GM19238 (cell line): Measurements from ENCODE around the gene MTHFSD.

Source experiments
- DNase-seq: peaks from one replicate; pipeline ENCODE4 v3.0.0; 2011; ENCODE audit warnings: low spot score; ENCODE audit not compliant: insufficient read length

The MTHFSD gene

DNA sequence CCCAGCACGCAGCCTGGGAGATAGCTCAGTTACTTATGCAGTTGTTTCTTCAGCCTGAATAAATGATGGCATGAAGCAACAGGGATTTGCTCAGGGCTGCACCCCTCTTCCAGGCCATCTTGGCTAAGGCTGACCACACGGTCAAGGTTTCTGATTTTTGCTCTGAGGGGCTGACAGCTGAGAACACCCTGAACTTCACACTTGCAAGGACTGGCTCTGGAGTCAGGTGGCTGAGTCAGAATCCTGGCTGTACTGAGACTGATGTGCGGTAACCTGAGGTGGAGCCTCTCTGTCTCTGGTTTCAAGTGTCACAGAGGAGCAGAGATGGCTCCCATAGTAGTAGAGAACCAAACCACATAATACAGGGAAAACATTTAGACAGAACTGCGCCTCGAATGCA, 4.8 kb downstream of the MTHFSD start:
- no peak for DNase-seq

DNA sequence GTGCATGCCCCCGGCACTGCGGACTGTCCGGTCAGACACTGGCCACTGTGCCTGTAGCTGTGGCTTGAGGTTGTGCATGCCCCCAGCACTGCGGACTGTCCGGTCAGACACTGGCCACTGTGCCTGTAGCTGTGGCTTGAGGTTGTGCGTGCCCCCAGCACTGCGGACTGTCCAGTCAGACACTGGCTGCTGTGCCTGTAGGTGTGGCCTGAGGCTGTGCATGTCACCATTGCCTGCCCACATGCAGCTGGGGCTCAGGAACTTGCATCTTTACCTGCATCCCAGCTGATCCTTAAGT, 5.2 kb downstream of the MTHFSD start:
- DNase-seq, result no peak

DNA sequence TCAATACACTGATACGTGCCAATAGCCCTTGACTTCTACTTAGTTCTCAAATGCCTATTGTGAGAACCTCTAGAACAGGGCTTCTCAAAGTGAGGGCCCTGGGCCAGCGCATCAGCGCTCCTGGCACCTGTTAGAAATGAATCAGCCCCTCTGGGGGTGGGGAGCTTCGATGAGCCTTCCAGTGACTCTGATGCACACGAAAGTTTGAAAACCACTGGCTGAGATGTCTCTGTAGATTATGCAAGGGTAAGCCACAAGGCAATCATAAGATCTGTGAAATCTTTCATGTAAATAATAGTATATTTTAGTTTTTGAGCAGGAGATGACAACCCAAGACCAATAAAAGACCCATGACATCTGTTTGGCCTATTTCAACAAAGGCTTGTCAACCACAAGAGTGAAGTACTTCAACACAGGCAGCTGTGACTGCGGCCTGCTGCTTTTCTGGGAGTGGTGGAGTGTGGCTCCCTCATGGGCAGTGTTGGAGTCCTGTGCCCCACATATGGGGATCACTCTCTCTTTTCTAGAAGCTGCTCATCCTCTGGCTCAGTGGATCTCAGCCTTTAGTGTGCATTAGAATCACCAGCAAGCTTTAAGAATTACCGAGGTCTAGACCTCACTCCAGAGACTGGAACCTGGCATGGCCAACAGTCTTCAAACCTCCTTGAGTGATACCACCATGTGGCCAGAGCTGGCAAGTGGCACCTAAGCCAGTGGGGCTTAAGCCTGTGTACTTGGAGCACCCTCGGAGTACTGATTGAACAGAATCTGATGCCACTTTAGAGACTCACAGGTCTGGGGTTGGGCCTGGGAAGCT, 5.8 kb downstream of the MTHFSD start:
- no peak for DNase-seq

DNA sequence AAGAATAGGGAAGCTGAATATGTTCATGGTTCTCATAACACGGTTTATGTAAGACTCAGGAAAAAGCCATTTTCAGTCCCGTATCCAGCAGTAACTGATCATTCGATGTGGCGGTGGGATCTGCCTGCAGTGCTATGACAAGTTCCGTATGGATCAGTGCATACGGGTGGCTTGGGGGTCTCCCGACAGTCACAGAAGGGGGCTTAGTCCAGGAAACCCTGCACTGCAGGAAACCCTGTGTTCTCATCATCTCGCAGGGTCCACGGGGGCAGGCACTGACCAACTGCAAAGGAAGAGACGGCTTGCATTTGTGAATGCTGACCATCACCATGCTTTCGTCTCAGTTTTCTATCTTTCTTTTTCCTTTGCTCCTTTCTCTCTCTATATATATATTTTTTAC, 7.7 kb downstream of the MTHFSD start:
- DNase-seq, result no peak

DNA sequence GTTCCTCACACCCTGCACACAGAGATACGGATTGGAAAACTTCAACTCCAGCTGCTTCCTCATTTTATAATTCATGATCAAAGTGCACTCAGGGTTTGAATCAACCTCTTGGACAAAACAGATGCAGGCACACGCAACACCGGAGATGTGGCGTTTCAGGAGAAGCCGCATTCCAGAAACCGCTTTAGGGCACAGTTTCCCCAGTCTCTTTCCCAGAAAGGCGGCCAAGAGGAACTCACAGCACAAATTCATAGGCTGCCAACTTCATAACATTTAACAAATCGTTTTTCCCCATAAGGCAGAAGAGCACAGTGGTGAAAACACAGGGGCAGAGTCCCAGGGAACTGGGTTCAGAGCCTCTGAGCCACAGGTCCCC, 8.4 kb downstream of the MTHFSD start:
- no peak for DNase-seq

DNA sequence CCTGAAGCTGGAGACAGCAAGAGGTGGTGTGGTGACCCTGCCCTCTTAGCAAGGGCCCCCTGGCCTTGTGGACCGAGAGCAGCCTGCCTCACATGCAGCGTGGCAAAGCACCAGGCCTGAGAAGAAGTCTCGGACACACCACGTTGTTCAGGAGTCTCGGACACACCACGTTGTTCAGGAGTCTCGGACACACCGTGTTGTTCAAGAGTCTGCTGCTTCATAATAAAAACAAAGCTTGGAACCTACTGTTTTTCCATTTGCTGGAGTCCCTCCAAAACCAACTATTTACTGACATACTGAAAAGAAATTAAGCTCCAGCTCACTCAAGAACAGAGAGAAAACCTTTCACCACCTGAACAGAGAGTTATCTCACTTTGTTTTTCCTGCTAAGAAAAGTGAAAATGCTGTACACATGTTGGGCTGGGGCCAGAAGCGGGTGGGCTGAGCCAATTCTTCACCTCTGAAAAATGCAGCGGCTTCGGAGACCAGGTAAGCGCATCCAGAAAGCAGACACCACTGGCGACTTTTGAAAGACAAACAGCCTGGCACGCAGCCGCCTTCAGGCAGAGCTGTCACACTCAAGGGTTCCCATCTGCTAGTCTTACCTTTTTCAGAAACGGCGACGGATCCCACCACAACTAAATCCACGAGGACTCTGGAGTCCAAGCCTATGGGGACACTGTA, 8.9 kb downstream of the MTHFSD start:
- DNase-seq, result no peak

DNA sequence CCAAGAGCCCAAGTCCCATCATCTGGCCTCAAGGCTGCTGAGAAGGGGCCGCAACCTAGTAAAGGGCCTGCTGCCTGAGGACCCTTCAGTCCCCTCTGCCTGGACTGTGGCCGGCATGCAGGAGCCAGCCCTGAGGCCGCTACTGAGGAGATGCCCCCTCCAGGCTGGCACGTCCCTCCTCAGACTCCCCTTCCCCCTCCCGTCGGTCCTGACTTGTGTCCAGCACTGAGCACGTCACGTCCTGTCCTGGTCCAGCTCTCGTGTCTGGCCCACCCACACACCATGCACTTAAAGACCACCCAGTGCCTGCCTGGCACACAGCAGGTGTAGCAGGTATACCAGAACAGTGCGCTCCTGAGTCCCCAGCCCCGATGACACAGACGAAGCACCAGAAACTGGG, 9.6 kb downstream of the MTHFSD start:
- no peak for DNase-seq

DNA sequence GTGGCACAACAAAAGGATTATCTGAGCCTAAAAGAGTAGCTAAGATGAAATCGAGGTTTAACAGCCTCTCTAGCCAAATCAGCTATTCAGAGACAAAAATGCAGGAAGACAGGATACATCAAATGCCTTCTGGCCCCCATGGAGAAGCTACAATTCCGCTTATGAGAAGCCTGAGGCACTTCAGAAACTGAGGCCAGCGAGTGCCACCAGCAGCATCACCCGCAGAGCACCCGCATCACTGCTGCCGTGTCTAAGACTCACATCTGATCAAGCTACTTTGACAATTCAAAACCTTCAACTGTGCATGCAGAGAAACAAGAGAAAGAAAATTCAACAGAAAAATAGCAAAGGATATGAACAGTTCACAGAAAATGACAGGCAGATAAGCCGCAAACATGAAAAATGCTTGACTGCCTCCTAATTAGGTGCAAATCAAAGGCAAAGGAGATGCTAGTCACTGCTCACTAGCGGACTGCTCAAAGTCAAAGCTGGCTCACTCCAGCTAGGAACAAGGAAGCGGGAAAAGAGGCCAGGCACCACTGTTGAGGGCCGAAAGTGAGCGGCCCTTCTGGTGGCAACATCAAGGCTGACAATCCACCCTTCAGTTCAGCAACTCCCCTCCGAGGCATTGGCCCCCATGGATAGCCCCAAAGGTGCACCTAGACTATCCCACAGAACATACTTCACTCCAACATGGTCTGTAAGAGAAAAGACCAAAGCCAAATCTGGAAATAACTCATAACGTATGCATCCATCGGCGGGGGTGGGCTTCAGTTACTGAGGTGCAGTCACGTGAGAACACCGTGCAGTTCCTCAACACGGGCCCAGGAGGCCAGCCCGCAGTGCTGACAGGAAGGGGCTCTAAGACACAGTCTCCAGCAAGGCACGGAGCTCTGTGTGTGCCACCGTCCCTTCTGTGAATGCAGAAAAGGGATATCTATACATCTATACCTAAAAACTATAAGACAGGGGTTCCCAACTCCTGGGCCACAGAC, 12.0 kb downstream of the MTHFSD start:
- DNase-seq, result no peak

DNA sequence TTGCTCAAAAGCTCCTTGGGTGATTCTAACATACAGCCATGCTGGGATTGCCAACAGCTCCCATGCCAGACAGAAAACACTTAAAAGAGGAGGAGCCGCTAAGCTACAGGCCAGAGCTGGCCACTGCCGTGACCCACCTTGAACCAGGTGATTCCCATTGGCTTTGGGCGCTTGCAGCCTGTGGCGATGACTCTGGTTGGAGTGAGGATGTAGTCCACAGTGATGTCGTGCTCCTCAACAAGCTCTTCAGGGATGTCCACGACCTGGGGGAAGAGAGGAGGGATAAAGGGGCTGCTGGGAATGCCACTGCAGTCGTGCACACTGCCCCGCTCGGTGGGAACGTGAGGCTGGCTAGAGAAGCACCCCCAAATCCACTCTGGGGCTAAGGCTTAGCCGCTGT, 13.5 kb downstream of the MTHFSD start:
- DNase-seq, result no peak

DNA sequence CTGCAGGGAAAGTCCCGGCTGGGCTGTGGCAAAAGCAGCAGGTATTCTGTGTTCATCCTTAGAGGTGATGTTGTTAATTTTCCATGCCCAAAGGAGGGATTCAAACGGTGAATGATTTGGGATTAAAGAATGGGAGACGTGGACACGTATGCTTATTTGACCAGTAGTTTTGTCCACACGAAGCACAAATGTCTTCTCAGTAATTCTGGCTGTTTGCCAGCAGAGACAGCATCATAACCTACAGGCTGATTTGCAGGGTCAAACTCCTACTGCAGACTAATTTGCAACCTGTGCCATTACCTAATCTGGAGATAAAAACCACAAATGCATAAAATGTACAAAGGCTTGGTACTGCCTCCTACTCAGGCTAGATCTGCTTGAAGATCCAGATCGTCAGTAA, 14.1 kb downstream of the MTHFSD start:
- DNase-seq, result no peak

DNA sequence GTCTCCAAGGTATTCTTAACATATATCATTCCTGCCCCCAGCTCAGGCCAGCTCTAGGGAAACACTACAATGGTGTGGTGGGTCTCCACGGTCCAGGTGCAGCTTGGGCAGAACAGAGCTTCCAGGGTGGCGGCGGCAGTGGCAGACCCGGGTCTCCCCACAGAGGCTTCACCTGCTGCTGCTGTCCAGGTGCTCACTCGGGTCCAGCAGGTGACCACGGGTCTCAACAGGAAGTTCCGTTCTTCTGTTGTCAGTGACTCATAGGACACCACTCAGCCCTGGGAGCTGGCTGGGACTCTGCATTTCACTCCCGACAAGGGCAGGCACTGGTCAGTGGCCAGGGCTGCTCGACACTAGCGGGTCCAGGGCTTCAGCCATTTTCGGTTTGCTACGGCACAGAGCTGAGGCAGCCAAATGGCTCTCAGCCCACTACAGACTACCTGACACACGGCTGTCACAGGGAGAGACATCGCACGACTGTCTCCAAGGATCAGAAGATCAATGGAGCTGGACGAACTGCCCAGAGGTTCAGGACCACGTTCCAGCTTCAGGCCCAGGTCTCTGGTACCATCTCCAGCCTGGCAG, 16.7 kb downstream of the MTHFSD start:
- no peak for DNase-seq

DNA sequence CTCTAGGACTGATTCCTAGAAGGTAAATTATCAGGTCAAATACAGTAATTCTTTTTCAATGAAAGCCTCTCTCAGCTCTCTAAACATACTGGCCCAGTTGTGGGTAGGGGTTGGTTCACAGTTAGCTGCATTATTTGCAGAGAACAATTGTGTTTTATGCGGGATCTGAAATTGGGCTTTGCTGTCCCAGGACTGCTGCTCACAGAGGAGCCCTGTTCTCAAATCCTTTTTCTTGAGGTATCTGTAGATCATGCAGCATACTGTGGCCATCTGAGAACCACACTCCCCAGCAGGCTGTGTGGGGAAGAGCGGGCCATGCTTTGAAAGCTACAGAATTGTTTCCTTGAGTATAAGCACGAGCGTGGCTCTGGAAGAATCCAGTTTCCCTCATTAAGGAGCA, 17.5 kb downstream of the MTHFSD start:
- no peak for DNase-seq

DNA sequence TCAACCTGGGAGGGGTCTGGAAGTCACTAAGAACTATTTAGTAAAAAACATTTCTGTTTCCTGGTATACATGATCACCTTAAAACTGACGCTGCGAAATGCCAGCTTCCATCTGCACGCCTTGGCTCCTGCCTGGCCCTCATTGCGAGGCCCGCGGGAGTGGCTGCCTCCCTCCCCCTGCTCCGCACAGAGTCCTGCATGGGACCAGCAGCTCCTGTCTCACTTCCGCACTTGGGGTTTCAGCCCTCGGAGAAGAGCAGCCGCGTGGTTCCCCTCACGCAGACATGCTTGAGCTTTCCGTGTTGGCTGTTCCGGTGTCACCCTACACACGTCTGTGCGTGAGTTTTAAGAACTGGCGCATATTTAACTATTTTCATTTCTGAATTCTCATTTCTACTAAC, 18.4 kb downstream of the MTHFSD start:
- DNase-seq, result no peak

DNA sequence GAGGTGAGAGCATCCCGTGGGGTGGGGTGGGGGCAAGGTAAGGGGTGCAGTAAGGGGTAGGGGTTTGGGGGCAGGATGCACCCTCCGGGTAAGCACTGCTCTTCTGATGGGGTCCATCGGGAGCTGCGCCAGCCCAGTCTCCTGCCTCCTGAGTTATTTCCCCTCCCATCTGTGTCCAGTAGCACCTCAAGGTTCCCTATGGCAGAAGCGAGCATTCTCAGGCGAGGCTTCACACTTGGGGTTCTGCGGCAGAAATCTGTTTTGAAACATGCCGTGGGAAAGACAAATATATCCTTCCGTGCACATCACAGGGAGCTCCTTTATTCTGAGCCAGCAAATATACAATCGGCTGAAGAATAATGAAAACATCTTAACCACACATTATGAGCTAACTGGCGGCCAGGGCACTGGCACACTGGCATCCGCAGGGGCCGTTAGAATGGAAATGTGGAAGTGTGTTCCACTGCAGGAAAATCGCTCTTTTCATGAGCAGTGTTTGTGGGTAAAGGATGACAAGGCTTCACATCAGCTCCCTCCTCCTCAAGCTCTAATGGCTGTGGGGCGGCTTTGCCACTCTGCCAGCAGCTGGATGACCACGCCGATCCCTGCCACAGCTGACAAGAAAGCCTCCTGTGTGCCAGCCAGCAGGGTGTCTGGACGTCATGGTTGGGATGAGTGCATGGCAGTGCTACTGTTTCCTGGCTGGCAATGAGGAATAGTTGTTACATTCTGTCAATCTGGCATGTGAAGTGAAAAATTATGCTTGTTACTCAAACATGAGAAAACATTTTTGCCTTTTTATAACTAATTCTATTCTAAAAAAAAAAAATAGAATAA, 20.0 kb downstream of the MTHFSD start:
- DNase-seq, result no peak

DNA sequence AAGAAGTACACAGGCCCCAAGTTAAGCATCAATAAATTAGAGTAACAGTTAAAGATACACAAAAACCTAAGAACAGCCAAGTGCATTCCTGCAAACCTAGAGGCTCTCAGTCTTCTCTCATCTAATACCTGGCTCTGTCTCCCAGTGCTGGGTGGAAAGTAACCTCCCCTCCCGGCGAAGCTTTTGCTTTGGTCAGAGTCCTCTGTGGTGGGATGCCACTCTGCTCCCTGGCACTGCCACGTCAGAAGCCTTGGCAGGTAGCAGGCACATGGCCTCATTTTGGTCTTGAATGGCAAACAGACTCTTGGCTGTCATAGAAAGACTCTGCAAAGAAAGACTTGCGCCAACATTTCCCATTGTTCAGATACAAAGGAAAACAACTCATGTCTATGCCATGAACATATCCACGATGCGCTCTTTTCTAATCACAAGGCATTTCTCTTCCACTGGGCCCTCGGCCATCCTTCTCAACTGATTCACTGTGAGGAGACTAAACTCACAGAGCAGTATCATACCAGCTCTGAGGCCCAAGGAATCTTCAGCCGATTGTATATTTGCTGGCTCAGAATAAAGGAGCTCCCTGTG, 21.2 kb downstream of the MTHFSD start:
- no peak for DNase-seq

DNA sequence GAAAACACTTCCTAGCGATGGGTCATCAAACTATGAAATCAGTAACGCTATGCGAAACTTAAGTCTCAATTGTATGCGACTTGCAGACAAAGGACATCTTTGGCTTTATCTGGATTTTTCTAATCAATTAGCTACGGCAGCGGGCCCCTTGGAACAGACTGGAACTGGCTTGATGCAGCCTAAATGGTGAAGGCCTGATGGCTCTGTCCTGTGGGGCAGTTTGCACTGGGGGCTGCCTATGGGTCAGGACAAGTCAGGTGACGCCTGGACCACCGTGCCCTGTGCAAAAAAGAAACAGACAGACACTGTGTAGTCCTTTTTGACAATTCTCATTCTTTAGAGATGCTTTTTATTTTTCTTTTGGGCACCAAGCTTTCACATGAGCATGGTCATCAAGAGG, 22.0 kb downstream of the MTHFSD start:
- no peak for DNase-seq

DNA sequence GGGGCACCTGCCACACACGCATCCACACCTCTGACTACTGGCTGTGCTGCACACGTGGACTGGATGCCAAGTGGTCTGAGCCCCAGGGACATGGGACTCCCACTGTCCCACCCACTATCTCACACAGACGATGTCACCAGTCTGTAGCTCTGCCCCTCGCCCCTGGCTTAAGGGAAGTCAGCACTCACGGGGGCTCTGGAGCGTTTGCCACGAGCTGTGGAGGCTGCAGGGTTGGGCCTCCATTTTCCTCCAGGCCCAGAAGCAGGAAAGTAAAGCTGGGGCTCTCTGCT, 22.6 kb downstream of the MTHFSD start:
- no peak for DNase-seq

DNA sequence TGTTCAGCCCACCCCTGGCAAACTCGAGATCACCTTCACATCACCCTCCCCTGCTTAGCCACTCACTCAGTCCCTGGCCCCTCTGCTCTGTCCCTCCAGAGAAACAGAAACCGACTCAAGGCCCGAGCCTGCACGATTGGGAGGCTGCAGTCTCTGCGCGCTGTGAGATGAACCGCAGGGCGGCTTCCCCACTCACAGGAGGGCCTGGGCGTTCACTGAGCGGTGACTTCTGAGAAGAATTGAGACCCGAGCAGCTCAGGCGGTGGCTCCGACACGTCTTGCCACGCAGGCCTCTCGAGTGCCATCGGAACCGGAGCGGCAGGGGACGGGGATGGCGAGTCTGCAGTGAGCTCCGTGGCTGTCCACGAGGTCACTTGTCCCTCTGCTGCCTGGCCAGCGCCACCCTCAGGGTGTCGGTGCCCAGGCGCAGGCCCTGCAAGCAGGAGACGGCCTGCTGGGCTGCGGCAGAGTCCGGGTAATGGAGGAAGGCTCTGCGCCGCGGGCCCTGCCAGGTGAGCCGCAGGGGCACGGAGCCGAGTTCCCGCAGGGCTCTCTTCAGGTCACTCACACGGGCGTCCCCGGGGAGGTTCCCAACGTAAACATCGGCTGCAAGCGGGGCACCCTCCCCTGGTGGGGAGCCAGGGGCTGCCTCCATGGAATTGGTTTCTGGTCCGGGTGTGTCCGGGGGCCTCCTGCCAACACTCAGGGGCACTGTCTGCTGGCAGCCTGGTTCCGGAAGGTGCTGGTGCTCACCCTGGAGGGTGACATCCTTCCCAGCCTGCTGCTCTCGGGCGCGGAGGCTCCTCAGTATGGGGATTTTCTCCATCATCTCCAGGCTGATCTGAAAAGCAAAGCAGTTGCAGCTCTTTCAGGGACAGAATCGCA, 23.2 kb downstream of the MTHFSD start:
- no peak for DNase-seq

DNA sequence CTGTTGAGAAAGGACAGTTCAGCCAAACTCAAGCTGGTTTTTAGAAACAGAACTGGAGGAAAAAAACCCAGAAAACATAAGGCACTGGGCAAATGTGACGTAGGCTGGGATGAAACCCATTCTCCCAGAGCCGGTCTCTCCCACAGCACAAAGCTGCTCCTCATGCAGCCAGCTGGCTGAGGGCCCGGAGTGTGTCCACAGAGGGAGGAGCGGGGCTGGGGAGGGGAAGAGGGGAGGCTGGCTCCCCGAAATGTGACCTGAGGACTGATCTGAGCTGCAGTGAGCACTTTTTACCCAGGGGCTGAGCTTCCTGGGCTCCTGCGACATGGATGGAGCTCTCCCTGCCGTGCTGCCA, 23.9 kb downstream of the MTHFSD start:
- DNase-seq, result no peak
